GM12878 (cell line): ENCODE data around the gene THBD.

Source experiments
- BHLHE40 ChIP-seq, 2 experiments: fragments of 450-650 bp in 1 of 2; IDR thresholded peaks; 2 replicates each; pipeline ENCODE4 v1.6.1; 2011 to 2017; ENCODE audit warnings: low read depth in 2 of 2, borderline replicate concordance in 1 of 2, improper control_type of control experiment in 1 of 2, low read length in 1 of 2, mild to moderate bottlenecking in 1 of 2
- EP300 ChIP-seq, 2 experiments: fragments of 150-350 bp in 1 of 2; IDR thresholded peaks; 2 replicates each; pipeline ENCODE4 v1.6.1; 2011 to 2012; ENCODE audit warnings: low read depth in 2 of 2, low read length in 2 of 2, borderline replicate concordance in 1 of 2, improper control_type of control experiment in 1 of 2, inconsistent platforms in 1 of 2; ENCODE audit not compliant: control insufficient read depth in 1 of 2
- FOS ChIP-seq: IDR thresholded peaks from 3 replicates; pipeline ENCODE4 v1.6.1; 2011; ENCODE audit warnings: borderline replicate concordance; ENCODE audit not compliant: insufficient read length; ENCODE audit errors: extremely low read depth
- FOXM1 ChIP-seq: IDR thresholded peaks from 2 replicates; pipeline ENCODE4 v1.6.1; 2012; ENCODE audit warnings: low read depth, mild to moderate bottlenecking, inconsistent platforms, low read length, moderate library complexity
- GABPA ChIP-seq: IDR thresholded peaks from 2 replicates; pipeline ENCODE4 v1.6.1; 2014; ENCODE audit warnings: antibody characterized with exemption, low read depth, mild to moderate bottlenecking, inconsistent platforms
- HCFC1 ChIP-seq: fragments of 150-350 bp; IDR thresholded peaks from 2 replicates; pipeline ENCODE4 v1.6.1; 2014; ENCODE audit warnings: low read length
- NBN ChIP-seq: fragments of 450-650 bp; IDR thresholded peaks from 2 replicates; pipeline ENCODE4 v1.6.1; 2016
- NR2C2 ChIP-seq: IDR thresholded peaks from 2 replicates; pipeline ENCODE4 v1.6.1; 2011; ENCODE audit warnings: borderline replicate concordance, low read depth; ENCODE audit not compliant: control insufficient read depth, insufficient read length
- RFX5 ChIP-seq: IDR thresholded peaks from 2 replicates; pipeline ENCODE4 v1.6.1; 2011; ENCODE audit warnings: low read depth, low read length, improper control_type of control experiment
- SIN3A ChIP-seq: IDR thresholded peaks from 2 replicates; pipeline ENCODE4 v1.6.1; 2012; ENCODE audit warnings: low read depth, low read length, improper control_type of control experiment
- TCF12 ChIP-seq: IDR thresholded peaks from 2 replicates; pipeline ENCODE4 v1.6.1; 2011; ENCODE audit warnings: low read depth, mild to moderate bottlenecking, low read length
- ZBED1 ChIP-seq: IDR thresholded peaks from 2 replicates; pipeline ENCODE4 v1.6.1; 2016; ENCODE audit warnings: borderline replicate concordance
- TF ChIP-seq, protein P1 (sequence below): fragments of 450-650 bp; formaldehyde crosslinking; IDR thresholded peaks from 2 replicates; pipeline ENCODE4 v1.5.0; 2022; ENCODE audit warnings: mild to moderate bottlenecking, missing genetic modification characterization

DNA sequence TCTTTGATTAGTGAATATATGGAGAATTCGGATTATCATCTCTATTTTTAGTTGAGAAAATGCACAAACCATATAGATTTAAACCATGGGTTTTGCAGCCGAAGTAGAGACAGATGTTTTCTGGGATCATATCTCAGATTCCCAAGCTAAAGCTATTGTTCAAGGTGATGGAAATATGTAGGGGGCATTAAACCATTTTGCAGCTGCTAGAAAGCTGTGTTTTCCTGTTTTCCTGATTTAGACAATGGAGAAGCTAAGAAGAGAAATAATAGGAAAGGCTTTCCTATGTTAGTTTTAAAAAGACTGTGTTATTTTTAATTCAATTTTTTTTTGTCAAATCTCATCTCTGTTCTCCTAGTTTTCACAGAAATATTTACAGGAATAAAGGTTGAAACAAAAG lies 30.5 kb upstream of the THBD start:
- no peak for TF ChIP-seq SIN3A
- TF ChIP-seq NR2C2: no peak
- no peak for TF ChIP-seq EP300 (IDR thresholded peaks at IDR 0.05; ENCODE audit: borderline replicate concordance in 1 of 2, control insufficient read depth in 1 of 2, low read depth in 2 of 2, low read length in 2 of 2)
- no peak for TF ChIP-seq FOXM1
- TF ChIP-seq, protein P1, sequence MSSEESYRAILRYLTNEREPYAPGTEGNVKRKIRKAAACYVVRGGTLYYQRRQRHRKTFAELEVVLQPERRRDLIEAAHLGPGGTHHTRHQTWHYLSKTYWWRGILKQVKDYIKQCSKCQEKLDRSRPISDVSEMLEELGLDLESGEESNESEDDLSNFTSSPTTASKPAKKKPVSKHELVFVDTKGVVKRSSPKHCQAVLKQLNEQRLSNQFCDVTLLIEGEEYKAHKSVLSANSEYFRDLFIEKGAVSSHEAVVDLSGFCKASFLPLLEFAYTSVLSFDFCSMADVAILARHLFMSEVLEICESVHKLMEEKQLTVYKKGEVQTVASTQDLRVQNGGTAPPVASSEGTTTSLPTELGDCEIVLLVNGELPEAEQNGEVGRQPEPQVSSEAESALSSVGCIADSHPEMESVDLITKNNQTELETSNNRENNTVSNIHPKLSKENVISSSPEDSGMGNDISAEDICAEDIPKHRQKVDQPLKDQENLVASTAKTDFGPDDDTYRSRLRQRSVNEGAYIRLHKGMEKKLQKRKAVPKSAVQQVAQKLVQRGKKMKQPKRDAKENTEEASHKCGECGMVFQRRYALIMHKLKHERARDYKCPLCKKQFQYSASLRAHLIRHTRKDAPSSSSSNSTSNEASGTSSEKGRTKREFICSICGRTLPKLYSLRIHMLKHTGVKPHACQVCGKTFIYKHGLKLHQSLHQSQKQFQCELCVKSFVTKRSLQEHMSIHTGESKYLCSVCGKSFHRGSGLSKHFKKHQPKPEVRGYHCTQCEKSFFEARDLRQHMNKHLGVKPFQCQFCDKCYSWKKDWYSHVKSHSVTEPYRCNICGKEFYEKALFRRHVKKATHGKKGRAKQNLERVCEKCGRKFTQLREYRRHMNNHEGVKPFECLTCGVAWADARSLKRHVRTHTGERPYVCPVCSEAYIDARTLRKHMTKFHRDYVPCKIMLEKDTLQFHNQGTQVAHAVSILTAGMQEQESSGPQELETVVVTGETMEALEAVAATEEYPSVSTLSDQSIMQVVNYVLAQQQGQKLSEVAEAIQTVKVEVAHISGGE (CRISPR knock-in tag): no peak
- TF ChIP-seq NBN: no peak
- TF ChIP-seq BHLHE40 (IDR thresholded peaks at IDR 0.05; ENCODE audit: borderline replicate concordance in 1 of 2, low read depth in 2 of 2, low read length in 1 of 2): no peak
- TF ChIP-seq GABPA: no peak
- no peak for TF ChIP-seq HCFC1
- TF ChIP-seq ZBED1: no peak
- TF ChIP-seq TCF12: no peak
- TF ChIP-seq FOS: no peak
- no peak for TF ChIP-seq RFX5
